Caco-2 (cell line): ENCODE results near the gene LMAN1L. TPM values are rescaled to one million over a fixed set of nuclear protein-coding genes. Genes with fewer than 3 reads are reported as not detected.

Experiments used
- BruUV-seq: library from RNA; stranded (reverse); fragments of 400-500 nt; replicated peaks from 2 replicates; lab custom pipeline; 2021; lab: Mats Ljungman, UMichigan
- CTCF ChIA-PET: fragments of 300-600 bp; sonication (Branson Sonifier 250); formaldehyde crosslinking; loops from one replicate; lab custom pipeline; 2022; ENCODE audit warnings: antibody characterized with exemption; lab: Charles Lee
- POLR2A ChIA-PET: fragments of 300-600 bp; sonication (Branson Sonifier 250); formaldehyde crosslinking; loops from one replicate; lab custom pipeline; 2022; ENCODE audit warnings: antibody characterized with exemption; lab: Charles Lee
- DNase-seq, 2 experiments: peaks; one replicate each; pipeline versions ENCODE4 v3.0.0 to v3.0.0-alpha.2; 2020 to 2022
- H3K27me3 ChIP-seq: replicated peaks from 2 replicates; pipeline ENCODE4 v1.6.0; 2011; ENCODE audit warnings: low read length; ENCODE audit not compliant: control insufficient read depth, insufficient read depth
- H3K36me3 ChIP-seq: 2 replicates; pipeline ENCODE4 v1.5.1; 2011; ENCODE audit warnings: low read length; ENCODE audit not compliant: control insufficient read depth, insufficient read depth
- H3K4me1 ChIP-seq: fragments of 250-450 bp; sonication (Bioruptor Pico); 2 replicates; pipeline ENCODE4 v1.5.1; 2020; ENCODE audit warnings: mild to moderate bottlenecking
- H3K4me3 ChIP-seq: 2 replicates; pipeline ENCODE4 v1.5.1; 2011; ENCODE audit warnings: low read depth, mild to moderate bottlenecking, control low read depth, low read length
- H3K9me3 ChIP-seq: fragments of 250-450 bp; sonication (Bioruptor Pico); 2 replicates; pipeline ENCODE4 v1.5.1; 2020; ENCODE audit warnings: mild to moderate bottlenecking, moderate library complexity
- H3K27ac Mint-ChIP-seq: one replicate; pipeline ENCODE4 v1.8.0; 2022; ENCODE audit warnings: mixed read lengths; ENCODE audit not compliant: unreplicated experiment
- H3K27me3 Mint-ChIP-seq: one replicate; pipeline ENCODE4 v1.8.0; 2022; ENCODE audit warnings: mixed read lengths; ENCODE audit not compliant: insufficient read depth, unreplicated experiment
- H3K36me3 Mint-ChIP-seq: one replicate; pipeline ENCODE4 v1.8.0; 2022; ENCODE audit warnings: mild to moderate bottlenecking, mixed read lengths; ENCODE audit not compliant: insufficient read depth, unreplicated experiment
- H3K4me1 Mint-ChIP-seq: one replicate; pipeline ENCODE4 v1.8.0; 2022; ENCODE audit warnings: low read depth, mixed read lengths; ENCODE audit not compliant: unreplicated experiment
- H3K4me3 Mint-ChIP-seq: one replicate; pipeline ENCODE4 v1.8.0; 2022; ENCODE audit warnings: mild to moderate bottlenecking, moderate library complexity, mixed read lengths; ENCODE audit not compliant: unreplicated experiment
- H3K9me3 Mint-ChIP-seq: one replicate; pipeline ENCODE4 v1.8.0; 2022; ENCODE audit warnings: mixed read lengths; ENCODE audit not compliant: unreplicated experiment
- intact Hi-C: fragments of 100-400 bp; cut with micrococcal nuclease; formaldehyde crosslinking; loops from one replicate; pipeline ENCODE4 v1.10.0; 2022; ENCODE audit not compliant: unreplicated experiment
- total RNA-seq: library from RNA; stranded (reverse); gene quantifications from 2 replicates; pipeline ENCODE4 v1.2.3, GENCODE V29; 2022
- TF ChIP-seq, protein P1 (sequence below), 2 experiments: fragments of 200-600 bp in 1 of 2; IDR thresholded peaks; 1 replicate in 1 of 2; 2 replicates in 1 of 2; pipeline versions ENCODE4 v1.5.1 to v1.8.0; 2011 to 2022; ENCODE audit warnings: antibody characterized with exemption in 1 of 2, control low read depth in 1 of 2, inconsistent platforms in 1 of 2, low read depth in 1 of 2, low read length in 1 of 2, mild to moderate bottlenecking in 1 of 2, moderate library complexity in 1 of 2; ENCODE audit not compliant: insufficient read depth in 1 of 2, severe bottlenecking in 1 of 2, unreplicated experiment in 1 of 2

The LMAN1L gene
- total RNA-seq, 1 experiment from 2014 or later = not detected

DNA sequence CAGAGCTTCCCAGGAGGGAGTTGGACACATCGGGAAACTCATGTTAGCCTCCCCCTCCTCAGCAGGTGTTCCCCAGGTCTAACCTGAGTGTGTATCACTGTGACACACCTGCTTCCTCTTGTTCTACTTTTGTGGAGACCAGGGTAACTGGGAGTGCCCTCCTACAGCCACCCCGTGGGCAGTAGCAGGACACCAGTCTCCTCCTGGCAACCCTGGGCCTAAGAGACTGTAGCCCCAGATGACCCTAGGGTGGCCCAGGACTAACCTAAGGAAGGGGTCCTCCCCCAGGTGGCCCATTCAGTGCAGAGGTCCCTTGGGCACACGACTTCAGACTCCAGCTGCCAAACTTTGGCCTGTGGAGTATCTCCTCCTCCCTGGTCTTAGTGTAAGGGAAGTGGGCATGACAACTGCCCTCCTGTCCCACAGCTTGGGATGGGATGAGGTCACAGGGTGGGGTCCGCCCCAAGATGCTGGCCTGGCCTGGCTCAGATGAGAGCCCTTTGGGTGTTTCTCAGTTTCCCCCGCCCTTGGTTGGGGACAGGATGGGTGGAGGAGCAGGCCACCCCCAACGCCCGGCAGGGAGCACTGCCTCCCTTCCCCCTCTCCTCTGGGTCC, 26.0 kb upstream of the LMAN1L start:
- Histone ChIP-seq H3K4me3 (no peak overlapping the region), H3K9me3 (no peaks in the 10 kb centered on the region), H3K4me1 (peaks cover 30% of the 10 kb centered on the region), H3K27me3 (no peaks in the 10 kb centered on the region), H3K36me3 (no peaks in the 10 kb centered on the region; the same call in 1 of the 2 replicates)
- no peak overlapping the region for H3K27ac Mint-ChIP-seq
- peaks cover 5% of the 10 kb centered on the region for H3K36me3 Mint-ChIP-seq
- CTCF ChIA-PET = no interaction called here
- peaks cover 9% of the 10 kb centered on the region for H3K4me1 Mint-ChIP-seq
- H3K27me3 Mint-ChIP-seq = no peaks in the 10 kb centered on the region
- no TSS peak for BruUV-seq
- H3K9me3 Mint-ChIP-seq = no peaks in the 10 kb centered on the region
- DNase-seq = no peak
- H3K4me3 Mint-ChIP-seq = no peak overlapping the region
- intact Hi-C loops = no loop called here
- TF ChIP-seq, protein P1, sequence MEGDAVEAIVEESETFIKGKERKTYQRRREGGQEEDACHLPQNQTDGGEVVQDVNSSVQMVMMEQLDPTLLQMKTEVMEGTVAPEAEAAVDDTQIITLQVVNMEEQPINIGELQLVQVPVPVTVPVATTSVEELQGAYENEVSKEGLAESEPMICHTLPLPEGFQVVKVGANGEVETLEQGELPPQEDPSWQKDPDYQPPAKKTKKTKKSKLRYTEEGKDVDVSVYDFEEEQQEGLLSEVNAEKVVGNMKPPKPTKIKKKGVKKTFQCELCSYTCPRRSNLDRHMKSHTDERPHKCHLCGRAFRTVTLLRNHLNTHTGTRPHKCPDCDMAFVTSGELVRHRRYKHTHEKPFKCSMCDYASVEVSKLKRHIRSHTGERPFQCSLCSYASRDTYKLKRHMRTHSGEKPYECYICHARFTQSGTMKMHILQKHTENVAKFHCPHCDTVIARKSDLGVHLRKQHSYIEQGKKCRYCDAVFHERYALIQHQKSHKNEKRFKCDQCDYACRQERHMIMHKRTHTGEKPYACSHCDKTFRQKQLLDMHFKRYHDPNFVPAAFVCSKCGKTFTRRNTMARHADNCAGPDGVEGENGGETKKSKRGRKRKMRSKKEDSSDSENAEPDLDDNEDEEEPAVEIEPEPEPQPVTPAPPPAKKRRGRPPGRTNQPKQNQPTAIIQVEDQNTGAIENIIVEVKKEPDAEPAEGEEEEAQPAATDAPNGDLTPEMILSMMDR (IDR thresholded peaks at IDR 0.05; ENCODE audit: insufficient read depth in 1 of 2, low read depth in 1 of 2, low read length in 1 of 2, severe bottlenecking in 1 of 2, unreplicated experiment in 1 of 2) = no peak
- POLR2A ChIA-PET = no interaction called here

- no peaks in the 10 kb centered on the region for H3K9me3 Mint-ChIP-seq
These were observed 25.2 kb upstream of the LMAN1L start for GRCh38 chr15:74787251-74788041.

More at GRCh38 chr15:74787251-74788041, 25.2 kb upstream of the LMAN1L start:
- no peak overlapping the region for H3K4me3 Mint-ChIP-seq
- no TSS peak for BruUV-seq
- TF ChIP-seq, protein P1 (IDR thresholded peaks at IDR 0.05; ENCODE audit: insufficient read depth in 1 of 2, low read depth in 1 of 2, low read length in 1 of 2, severe bottlenecking in 1 of 2, unreplicated experiment in 1 of 2) = peak in 1 of 2 experiments; percentile 19
- peak in 1 of 2 experiments; percentile 30 for DNase-seq
- H3K4me1 ChIP-seq = peaks cover 29% of the 10 kb centered on the region
- intact Hi-C loops = no loop called here
- no peak overlapping the region for H3K4me3 ChIP-seq
- H3K27ac Mint-ChIP-seq = no peak overlapping the region
- POLR2A ChIA-PET = no interaction called here
- no peaks in the 10 kb centered on the region for H3K27me3 ChIP-seq
- peaks cover 13% of the 10 kb centered on the region for H3K4me1 Mint-ChIP-seq
- no peaks in the 10 kb centered on the region for H3K9me3 ChIP-seq
- no peaks in the 10 kb centered on the region for H3K27me3 Mint-ChIP-seq
- CTCF ChIA-PET = interaction anchor here (0.6 to 0.7 kb wide), 2 partner anchors 13 to 163 kb away, joined by 3 to 4 read pairs; no protein-coding TSS in a partner anchor
- no peaks in the 10 kb centered on the region; the same call in 1 of the 2 replicates for H3K36me3 ChIP-seq
- peaks cover 5% of the 10 kb centered on the region for H3K36me3 Mint-ChIP-seq
